Measurements from ENCODE around the gene EMB.
A peak's percentile ranks its signal among the peaks of the same experiment; 100 is the strongest.
"Not testable (repeated sequence)": the region's sequence is repeated elsewhere in the genome, so short reads cannot be mapped to it uniquely, and the experiment has no call there.

The EMB gene, protein sequence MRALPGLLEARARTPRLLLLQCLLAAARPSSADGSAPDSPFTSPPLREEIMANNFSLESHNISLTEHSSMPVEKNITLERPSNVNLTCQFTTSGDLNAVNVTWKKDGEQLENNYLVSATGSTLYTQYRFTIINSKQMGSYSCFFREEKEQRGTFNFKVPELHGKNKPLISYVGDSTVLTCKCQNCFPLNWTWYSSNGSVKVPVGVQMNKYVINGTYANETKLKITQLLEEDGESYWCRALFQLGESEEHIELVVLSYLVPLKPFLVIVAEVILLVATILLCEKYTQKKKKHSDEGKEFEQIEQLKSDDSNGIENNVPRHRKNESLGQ
- long read RNA-seq, donor 1 = 0 reads
- long read RNA-seq, donor 2, full-length matches to known transcripts = 1 of 1 reads
- long read RNA-seq, donor 2, partial matches to known transcripts = 0 of 1 reads
- long read RNA-seq, donor 2, other reads (novel, unspliced or antisense) = 0 of 1 reads
- long read RNA-seq, donor 3 = 0 reads
- long read RNA-seq, donor 4, full-length matches to known transcripts = 1 of 1 reads
- long read RNA-seq, donor 4, partial matches to known transcripts = 0 of 1 reads
- long read RNA-seq, donor 4, other reads (novel, unspliced or antisense) = 0 of 1 reads
- long read RNA-seq, donor 5 = 0 reads
- long read RNA-seq, donor 6 = 0 reads
- long read RNA-seq, donor 7, full-length matches to known transcripts = 1 of 1 reads
- long read RNA-seq, donor 7, partial matches to known transcripts = 0 of 1 reads
- long read RNA-seq, donor 7, other reads (novel, unspliced or antisense) = 0 of 1 reads
- long read RNA-seq, donor 8 = 0 reads

DNA sequence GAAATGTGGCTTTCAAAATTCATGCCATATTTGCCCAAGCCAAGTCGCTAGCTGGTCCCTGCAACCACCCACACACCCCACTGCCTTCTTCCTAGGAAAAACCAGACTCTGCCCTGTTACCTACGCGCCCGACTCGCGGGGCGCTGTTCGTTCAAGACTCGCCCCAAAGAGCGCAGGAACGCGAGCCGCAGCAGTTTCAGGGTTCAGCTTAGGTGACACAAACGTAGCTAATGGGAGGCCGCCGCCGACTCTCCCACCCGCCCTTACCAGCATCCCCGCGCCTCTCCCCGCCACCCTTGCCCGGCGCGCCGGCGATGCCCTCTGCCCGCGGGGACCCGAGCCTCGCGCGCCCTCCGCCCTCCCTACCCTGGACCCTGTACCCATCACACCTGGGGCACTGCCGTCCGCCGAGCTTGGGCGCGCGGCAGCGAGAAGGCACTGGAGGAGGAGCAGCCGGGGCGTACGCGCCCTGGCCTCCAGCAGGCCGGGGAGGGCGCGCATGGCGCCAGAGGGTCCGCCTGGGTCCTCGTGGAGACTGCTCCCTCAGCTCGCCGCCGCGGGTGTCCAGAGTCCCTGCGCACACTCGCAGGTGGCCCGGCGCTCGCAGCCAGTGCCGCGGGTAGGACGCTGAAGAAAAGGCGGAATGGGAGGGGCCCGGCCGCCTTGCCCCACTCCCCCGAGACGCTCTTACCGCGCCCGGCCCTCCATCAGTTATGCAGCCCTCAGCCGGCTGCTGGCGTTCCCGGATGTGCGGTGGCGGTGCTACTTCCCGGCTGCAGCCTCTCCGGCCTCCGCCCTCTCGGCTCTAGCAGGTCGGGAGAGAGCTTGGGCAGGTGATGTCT, at the start of gene EMB:
TSS of gene EMB (minus strand) at position 638 of the 842 bp plus-strand sequence. CDS start at position 501, 137 bp downstream.
- DNase-seq = peak; percentile 72

DNA sequence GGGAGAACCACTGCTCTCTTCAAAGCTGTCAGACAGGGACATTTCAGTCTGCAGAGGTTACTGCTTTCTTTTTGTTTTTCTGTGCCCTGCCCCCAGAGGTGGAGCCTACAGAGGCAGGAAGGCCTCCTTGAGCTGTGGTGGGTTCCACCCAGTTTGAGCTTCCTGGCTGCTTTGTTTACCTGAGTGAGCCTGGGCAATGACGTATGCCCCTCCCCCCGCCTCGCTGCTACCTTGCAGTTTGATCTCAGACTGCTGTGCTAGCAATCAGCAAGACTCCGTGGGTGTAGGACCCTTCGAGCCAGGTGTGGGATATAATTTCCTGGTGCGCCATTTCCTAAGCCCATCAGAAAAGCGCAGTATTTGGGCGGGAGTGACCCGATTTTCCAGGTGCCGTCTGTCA, 48.4 kb upstream of the EMB start:
- DNase-seq = not testable (repeated sequence)

DNA sequence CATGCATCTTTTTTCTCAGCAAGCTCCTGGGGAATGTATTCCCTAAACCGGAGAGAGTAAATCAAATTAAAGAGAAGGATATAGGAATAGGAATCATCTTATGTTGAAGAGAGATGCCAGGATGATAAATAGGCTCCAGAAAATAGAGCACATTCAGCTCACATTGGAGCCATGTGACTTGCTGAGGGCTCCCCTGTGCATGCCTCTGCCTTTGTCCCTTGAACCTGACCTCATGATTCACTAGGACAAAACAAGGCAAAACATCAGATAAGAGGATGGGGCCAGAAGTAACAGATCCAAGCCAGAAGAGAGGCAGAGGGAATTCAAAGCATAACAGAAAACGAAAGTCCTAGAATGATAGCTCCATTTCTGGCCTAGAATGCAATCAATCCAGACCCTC, 37.7 kb upstream of the EMB start:
- not testable (repeated sequence) for DNase-seq

DNA sequence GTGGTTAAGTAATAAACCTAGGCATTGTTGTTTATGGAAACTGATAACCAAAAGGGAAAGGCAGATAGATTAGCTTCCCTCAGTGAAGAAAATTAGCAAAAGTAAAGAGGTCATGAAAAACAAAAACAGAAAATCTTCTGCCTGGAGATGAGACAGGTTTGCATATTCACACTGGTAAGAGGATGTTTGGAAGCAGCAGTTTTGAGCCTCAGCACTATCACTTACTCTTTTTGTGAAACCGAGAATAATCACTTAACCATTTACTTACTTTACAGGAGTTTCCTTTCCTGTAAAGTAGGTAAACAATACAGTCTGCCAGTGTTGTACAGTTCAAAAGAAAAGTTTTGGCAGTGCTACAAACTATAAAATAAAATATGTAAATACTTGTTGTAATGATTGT, 35.5 kb upstream of the EMB start:
- DNase-seq = no peak

DNA sequence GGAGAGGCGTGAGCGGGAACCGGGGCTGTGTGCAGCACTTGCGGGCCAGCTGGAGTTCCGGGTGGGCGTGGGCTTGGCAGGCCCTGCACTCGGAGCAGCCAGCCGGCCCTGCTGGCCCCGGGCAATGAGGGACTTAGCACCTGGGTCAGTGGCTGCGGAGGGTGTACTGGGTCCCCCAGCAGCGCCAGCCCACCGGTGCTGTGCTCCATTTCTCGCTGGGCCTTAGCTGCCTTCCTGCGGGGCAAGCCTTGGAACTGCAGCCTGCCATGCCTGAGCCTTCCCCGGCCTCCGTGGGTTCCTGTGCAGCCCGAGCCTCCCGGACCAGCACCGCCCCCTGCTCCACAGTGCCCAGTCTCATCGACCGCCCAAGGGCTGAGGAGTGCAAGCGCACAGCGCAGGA, 23.9 kb upstream of the EMB start:
- not testable (repeated sequence) for DNase-seq

DNA sequence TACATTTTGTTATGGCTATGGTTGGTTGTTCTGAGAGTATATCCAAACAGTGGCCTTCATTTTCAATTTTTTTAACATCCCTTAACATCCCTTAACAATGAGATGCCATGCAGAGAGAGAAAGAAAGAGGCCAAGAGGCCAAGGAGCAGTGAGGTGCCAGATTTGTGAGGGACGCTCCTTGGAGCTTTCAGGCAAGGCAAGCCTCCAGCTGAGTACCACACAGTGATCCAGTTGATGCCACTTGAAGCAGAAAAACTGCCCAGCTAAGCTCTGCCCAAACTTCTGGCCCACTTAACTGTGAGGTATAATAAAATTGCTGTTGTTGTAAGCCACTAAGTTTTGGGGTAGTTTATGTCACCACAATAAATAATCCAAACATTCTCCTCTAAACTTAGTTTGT, 22.6 kb upstream of the EMB start:
- DNase-seq = no peak

DNA sequence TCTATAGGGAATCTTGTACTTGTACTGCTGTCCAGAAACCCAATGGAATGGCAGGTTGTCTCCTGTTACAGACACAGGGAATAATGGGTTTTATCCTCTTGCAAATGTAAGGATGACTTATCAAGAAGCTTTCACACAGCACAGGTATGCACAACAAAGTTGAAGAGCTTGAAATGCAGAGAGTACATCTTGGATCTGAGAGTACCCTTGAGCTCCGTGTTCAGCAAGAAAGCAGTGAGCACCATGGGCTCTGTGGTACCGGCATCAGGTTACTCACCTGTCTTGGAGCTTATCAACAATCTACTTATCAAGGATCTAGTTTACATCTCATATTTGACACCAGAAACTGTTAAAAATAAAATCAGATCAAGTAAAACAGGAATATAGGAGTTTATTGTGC, 22.0 kb upstream of the EMB start:
- DNase-seq = no peak

DNA sequence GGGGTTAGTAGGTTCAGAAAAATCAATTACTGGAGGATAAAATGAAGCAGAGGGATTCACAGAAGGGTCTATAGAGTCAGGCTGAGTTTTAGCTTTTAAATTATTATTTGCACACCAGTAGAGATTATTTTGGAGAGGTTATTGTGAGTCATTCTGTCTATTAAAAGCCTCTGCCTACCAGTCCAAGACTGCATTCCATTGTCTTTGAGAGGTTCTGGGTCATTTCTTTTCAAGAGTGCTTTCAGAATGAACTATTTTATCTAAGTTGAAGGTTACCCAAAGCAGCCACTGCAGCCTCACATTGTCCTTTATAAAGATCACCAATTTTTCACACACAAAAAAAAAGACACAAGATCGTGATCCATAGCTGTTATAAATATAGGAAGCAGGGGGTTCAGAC, 21.5 kb upstream of the EMB start:
- not testable (repeated sequence) for DNase-seq

DNA sequence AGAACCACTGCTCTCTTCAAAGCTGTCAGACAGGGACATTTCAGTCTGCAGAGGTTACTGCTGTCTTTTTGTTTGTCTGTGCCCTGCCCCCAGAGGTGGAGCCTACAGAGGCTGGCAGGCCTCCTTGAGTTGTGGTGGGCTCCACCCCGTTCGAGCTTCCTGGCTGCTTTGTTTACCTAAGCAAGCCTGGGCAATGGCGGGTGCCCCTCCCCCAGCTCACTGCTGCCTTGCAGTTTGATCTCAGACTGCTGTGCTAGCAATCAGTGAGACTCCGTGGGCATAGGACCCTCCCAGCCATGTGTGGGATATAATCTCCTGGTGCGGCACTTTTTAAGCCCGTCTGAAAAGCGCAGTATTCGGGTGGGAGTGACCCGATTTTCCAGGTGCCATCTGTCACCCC, 17.3 kb upstream of the EMB start:
- DNase-seq = not testable (repeated sequence)

DNA sequence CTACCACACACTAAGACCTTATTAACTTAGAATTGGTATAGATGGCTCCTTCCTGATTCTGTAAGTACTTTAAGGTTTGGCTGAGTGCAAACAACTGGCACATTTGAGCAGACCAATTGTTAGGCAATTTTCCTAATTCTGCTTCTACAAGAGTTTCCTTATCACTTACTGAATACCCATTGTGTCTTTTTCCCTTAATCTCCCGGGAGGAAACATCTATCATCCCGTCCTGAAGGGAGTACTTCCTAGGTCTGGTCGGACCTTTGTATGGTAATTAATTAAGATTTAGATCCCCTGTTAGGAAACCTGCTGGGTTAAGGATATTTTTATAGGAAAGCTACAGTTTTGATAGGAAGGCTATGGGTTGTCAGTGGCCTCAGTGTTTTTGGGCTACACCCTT, 8.2 kb upstream of the EMB start:
- DNase-seq = not testable (repeated sequence)

DNA sequence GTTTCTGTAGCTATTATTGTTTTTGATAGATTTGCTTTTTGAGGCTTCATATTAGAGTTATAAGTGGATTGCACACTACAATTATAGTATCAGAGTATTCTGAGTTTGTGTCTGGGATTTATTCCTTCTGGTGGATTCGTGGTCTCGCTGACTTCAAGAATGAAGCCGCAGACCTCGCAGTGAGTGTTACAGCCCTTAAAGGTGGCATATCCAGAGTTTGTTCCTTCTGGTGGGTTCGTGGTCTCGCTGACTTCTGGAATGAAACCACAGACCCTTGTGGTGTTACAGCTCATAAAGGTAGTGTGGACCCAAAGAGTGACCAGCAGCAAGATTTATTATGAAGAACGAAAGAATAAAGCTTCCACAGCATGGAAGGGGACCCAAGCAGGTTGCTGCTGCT, 6.9 kb upstream of the EMB start:
- DNase-seq = no peak

DNA sequence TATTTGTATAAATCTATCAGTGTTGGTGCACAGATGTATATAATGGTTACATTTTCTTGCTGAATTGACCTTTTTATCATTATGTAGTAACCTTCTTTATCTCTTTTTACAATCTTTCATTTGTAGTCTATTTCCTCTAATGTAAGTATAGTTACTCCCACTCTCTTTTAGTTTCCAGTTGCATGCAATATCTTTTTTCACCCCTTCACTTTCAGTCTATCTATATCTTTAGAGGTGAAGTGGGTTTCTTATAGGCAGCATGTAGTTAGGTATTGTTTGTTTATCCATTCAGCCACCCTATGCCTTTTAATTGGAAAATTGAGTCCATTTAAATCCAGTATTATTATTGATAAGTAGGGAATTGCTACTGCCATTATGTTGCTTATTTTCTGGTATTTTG, 6.1 kb upstream of the EMB start:
- no peak for DNase-seq

DNA sequence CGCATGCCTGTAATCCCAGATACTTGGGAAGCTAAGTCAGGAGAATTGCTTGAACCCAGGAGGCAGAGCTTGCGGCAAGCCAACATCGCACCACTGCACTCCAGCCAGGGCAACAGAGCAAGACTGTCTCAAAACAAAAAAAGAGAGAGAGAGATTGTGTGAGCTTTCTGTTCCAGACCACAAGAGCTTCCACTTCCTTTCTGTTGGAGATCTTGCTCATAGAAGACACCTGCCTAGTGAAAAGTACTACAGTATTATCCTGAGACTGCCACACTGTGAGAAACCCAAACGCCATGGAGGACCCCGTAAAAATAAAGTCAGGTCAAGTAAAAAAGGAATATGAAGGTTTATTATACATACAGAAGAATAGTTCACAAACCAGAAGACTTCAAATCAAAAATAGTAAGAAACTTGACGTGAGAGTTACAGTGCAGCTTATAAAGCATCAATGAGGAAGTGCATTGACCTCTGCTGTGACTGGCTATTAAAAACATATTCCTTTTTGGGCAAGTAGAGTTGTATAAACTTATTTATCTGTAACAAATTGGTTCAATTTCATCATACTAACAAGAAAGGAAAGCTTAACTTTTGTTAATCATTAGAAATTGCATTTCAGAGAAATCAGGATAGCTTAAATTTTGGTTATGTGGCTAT, 4.3 kb upstream of the EMB start:
- DNase-seq = no peak

DNA sequence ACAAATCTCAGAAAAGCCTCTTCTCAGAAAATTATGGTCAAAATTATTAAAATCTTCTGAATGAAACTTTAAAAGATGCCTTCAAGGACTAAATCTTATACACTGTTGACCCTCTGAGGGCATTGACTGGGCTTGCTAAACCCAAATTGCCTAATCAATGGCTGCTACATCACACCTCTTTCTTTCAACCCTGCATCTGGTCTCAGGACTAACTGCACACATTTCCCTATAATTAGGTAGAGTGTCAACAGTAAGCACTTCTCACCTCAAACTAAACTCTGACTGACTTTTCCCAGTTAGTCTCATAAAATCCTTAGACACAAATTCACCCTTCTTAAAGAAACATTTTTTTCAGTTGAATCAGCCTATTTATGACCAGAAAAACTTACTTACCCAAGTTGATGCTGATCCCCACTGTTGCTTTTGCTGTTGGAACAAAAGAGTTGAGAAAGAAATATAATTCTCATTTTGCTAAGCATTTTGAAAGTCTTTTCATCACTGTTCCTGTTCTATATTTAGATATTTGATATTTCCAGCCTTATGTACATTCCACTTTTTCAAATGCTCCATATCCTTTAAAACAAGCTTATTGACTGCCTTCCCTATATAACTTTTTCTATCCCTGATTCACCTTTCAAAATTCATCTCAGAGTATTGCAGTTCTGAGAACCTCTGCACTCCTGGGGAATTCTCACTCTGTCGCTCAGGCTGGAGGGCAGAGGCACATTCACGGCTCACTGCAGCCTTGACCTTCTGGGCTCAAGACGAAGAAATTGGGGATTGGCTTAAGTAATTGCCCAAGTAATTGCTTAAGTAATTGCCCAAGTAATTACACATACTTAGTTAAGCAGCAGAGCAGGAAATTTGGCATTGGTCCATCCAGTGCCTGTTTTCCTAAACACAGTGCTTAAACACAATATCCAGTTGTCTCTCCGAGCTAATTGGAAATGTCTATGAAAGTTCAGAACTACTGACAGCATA, 1.8 kb upstream of the EMB start:
- DNase-seq = not testable (repeated sequence)

DNA sequence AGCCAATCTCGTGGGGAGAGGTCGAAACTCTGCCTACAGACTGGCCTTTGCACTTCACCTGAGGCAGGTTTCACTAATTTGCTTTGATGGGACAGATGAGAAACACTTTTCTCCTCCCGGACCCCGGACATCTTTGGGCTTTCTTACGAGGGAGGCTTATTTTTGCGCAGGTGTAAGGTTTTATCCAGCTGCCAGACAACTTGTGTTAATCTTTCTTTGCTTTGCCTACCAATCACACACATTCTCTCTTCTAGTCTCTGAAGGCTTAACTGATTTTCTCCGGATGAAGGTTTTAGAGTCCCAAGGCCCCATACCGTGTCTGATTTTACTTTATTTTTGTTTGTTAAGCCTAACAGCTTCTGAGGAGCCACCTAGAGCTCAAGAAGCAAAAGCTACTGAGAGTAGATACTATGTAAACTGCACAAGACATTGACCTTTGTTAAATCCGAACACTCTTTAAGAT, 436 bp upstream of the EMB start:
- no peak for DNase-seq

DNA sequence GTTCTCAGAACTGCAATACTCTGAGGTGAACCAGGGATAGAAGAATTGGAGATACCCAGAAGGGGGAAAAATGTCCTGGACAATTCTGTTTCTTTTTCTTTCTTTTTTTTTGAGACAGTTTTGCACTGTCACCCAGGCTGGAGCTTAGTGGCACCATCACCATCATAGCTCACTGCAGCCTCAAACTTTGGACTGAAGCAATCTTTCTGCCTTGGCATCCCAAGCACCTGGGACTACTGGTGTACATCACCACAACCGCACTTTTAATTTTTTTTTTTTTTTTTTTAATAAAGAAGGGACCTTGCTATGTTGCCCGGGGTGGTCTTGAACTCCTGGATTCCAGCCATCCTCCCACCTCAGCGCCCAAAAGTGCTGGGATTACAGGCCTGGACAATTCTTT, 1.9 kb downstream of the EMB start:
- DNase-seq = no peak

DNA sequence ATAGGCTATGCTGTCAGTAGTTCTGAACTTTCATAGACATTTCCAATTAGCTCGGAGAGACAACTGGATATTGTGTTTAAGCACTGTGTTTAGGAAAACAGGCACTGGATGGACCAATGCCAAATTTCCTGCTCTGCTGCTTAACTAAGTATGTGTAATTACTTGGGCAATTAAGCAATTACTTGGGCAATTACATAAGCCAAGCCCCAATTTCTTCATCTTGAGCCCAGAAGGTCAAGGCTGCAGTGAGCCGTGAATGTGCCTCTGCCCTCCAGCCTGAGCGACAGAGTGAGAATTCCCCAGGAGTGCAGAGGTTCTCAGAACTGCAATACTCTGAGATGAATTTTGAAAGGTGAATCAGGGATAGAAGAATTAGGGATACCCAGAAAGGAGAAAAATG, 3.0 kb downstream of the EMB start:
- DNase-seq = not testable (repeated sequence)

DNA sequence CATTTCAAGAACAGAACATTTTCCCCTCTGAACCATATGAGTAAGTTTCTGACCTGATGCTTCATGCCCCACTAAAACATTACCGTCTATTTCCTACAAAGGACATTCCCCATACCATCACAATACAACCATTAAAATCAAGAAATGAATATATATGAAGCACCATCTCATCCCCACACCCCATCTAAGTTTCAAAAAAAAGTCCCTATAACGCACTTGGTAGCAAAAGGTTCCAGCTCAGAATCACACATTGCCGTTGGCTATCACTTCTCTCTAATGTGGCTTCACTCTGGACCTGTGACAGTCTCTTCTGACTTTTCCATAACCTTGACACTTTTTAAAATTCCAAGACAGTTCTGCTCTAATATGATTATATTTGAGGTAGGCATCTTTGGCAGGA, 5.9 kb downstream of the EMB start:
- no peak for DNase-seq

DNA sequence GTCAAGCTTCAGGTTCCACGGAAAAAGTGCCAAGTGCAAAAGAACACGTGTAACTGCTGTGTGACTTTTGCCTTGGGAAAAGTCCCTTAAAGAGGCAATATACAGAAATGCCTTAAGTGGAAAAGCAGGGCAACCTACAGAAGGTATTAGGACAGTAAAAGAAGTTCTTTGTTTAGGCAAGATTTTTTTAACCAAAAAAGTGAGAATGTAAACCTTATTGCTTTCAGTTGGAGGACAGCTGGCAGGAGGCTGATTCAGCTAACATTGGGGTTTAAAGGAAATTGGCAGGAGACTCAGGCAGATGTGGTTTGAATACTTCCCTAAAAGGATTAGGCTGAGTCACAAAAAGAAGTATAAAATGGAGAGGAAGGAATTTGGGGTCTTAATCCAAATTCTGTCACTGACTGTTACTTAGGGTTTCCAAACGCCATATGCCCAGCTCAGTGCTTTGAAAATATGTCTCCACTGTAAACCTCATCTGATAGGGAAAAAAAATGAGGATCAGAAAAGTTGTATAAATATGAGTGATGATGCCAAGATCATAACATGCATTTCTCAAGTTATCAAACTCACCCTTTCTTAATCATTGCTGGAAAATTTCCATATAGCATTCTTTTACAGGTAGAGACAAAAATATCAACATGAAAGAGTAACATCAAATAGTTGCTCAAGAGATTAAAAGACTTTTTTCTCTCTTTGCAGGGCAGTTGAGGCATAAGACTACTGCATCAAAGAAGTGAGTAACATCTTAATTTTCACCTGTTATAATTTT, 9.8 kb downstream of the EMB start:
- not testable (repeated sequence) for DNase-seq

All from right kidney (tissue), 9 donors.